ENCODE measurements around the gene ADPRHL1.

DNA sequence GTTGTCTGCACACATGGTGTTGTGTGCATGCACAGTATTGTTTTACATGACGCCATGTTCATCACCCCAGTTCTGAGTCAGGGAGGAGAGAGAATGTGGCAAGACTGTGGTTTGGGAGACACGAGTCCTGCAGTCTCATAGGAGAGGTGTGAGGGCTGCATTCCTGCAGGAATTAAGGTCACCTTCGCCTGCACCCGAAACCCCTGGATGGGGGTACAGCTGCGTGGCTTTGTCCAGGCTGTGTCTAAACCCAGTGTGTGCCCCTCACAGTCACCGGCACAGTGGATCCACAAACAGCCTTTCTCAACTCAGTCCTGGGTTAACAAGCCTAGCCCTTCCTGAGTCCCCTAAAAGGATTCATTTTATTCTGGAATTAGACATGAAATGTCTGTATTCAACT is 5.7 kb downstream of the ADPRHL1 start:
- TF ChIP-seq, protein P1, sequence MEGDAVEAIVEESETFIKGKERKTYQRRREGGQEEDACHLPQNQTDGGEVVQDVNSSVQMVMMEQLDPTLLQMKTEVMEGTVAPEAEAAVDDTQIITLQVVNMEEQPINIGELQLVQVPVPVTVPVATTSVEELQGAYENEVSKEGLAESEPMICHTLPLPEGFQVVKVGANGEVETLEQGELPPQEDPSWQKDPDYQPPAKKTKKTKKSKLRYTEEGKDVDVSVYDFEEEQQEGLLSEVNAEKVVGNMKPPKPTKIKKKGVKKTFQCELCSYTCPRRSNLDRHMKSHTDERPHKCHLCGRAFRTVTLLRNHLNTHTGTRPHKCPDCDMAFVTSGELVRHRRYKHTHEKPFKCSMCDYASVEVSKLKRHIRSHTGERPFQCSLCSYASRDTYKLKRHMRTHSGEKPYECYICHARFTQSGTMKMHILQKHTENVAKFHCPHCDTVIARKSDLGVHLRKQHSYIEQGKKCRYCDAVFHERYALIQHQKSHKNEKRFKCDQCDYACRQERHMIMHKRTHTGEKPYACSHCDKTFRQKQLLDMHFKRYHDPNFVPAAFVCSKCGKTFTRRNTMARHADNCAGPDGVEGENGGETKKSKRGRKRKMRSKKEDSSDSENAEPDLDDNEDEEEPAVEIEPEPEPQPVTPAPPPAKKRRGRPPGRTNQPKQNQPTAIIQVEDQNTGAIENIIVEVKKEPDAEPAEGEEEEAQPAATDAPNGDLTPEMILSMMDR (conservative IDR thresholded peaks at IDR 0.05 in 1 of 2, IDR thresholded peaks at IDR 0.05 in 1 of 2; ENCODE audit: extremely low read depth in 1 of 2, insufficient read depth in 1 of 2, low read depth in 1 of 2, low read length in 2 of 2), result no peak
- TF ChIP-seq EZH2 (IDR thresholded peaks at IDR 0.05; ENCODE audit: borderline replicate concordance, low read length), result no peak
